Measurements from ENCODE around the gene MYBPH.
A peak's percentile ranks its signal among the peaks of the same experiment; 100 is the strongest.

The MYBPH gene

DNA sequence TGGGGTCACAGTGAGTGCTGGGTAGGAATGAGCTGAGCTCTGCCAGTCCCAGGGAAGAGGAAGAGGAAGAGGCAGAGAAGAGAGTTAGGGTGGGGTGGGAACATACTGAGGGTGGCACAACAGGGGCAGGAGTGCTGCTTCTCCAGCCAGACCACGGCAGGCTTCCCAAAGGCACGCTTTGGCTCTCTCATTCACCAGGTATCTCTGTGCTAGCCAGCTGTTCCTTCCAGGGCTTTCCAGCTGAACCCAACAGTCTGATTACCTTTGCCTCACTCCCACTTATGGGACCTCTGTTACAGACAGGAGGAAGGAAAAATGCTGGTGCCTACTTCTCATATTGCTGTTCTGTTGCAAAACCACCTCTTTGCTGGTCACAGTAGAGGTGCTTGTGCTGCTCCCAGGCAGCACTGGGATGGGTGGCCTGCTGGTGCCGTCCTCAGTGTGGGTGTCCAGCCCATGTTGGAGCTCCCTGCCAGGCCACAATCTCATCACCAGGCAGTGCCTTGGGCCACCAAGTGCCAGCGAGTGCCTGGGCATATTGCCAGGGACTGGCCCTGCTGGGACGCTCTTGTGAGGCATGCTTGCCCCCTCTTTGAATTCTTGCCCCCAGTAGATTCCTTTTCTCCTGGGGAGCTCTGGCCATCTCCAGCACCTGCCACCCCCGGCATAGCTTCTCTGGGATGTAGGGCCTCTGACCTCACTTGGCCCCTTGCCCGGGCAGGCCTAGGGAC is 46.0 kb downstream of the MYBPH start:
- no peak for DNase-seq (ENCODE audit: low read depth)

DNA sequence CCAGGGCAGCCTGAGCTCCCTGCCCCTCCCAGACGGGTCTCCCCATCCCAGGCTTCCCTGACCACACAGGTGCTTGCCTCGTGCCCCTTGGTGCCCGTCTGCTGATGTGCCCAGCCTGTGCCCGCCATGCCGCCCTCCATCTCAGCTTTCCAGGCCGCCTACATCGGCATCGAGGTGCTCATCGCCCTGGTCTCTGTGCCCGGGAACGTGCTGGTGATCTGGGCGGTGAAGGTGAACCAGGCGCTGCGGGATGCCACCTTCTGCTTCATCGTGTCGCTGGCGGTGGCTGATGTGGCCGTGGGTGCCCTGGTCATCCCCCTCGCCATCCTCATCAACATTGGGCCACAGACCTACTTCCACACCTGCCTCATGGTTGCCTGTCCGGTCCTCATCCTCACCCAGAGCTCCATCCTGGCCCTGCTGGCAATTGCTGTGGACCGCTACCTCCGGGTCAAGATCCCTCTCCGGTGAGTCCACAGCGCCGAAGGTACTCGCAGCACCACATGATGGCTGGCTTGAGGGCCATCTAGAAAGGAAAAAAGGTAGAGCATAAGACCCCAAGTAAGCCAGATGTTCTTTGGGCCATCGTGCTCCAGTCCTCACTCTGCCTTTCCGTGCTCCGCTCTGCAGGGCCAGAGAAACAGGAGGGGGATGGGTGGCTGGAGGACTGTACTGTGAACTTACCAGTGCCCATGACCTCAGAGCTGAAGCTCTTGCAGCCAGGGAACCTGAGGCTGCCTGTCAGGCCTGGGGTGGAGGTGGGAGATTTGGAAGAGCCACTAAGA is 46.7 kb downstream of the MYBPH start:
- no peak for DNase-seq (ENCODE audit: low read depth)

DNA sequence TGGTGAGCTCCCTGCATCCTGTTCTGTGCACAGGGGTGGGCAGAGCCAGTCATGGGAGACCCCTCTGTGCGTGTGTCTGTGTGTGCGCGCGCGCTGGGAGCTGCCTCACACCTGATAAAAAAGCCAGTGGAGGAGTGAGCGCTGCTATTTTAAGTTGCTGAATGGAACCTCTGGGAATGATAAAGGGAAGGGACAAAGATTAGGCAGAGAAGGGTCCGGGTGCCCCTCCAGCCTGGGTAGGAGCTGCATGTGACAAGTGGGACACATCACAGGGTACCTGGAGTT is 47.3 kb downstream of the MYBPH start:
- DNase-seq (ENCODE audit: low read depth): no peak

DNA sequence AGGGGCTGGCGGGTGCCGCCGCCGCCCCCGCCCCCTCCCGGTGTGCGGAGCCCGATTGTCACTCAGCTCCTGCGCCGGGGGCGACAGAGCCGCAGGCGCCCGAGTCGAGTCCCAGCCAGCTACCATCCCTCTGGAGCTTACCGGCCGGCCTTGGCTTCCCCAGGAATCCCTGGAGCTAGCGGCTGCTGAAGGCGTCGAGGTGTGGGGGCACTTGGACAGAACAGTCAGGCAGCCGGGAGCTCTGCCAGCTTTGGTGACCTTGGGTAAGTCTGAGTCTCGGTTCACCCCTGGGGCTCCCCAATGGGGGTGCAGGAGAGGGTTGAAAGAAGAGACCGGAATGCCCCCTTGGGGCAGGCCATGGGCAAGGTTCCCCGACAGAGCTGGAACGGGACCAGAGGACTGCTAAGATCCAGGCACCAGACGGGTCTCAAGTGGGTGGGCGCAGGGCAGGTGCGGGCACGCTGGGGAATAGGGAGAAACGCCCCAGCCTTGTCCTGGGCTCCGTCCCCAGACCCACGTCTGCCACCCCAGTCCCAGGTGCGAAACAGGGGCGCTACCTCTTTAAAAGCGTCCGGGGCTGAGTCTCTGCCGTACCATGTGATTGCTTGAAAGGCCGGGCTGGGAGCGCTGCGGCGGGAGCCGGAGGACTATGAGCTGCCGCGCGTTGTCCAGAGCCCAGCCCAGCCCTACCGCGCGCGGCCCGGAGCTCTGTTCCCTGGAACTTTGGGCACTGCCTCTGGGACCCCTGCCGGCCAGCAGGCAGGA is 47.8 kb downstream of the MYBPH start, which contains the start of gene ADORA1:
TSS of gene ADORA1 (plus strand) at position 61 of the 765 bp plus-strand sequence. CDS start 1,116 bp downstream, outside the sequence.
- peak; percentile 60 for DNase-seq (ENCODE audit: low read depth)

DNA sequence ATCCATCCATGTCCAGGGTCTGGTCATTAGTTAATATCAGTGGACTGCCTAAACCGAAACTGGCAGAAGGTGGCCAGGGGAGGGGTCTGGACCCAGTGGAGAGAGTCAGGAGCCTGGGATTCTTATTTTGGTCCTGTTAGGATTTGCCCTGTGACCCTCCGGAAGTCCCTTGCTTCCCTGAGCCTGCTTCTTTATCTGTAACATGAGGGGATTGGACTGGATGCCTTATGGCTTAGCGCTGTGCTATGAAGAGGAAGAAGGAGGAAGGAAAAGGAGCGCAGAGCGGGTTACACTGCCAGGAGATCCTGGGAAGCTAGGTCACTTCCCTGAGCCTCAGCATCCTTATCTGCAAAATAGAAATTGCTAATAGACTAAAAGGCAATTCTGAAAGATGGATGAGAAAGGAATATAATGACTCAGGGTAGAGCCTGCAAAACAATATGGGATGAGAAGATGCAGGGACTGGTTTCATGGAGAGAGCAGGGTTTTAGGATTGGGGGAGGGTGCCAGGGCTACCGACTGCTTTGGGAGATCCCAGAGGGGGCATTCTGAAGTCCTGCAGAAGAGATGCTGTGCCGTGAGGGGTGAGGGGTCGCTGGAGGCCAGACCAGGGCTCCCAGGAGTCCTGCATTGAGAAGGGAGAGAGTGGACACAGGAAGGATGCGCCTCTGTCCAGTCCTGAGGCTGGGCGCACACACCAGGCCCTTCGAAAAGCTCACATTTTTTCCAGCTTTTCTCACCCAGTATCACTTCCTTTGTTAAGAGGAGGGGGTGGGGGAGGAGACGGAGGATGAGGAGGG is 48.6 kb downstream of the MYBPH start:
- peak; percentile 15 for DNase-seq (ENCODE audit: low read depth)

DNA sequence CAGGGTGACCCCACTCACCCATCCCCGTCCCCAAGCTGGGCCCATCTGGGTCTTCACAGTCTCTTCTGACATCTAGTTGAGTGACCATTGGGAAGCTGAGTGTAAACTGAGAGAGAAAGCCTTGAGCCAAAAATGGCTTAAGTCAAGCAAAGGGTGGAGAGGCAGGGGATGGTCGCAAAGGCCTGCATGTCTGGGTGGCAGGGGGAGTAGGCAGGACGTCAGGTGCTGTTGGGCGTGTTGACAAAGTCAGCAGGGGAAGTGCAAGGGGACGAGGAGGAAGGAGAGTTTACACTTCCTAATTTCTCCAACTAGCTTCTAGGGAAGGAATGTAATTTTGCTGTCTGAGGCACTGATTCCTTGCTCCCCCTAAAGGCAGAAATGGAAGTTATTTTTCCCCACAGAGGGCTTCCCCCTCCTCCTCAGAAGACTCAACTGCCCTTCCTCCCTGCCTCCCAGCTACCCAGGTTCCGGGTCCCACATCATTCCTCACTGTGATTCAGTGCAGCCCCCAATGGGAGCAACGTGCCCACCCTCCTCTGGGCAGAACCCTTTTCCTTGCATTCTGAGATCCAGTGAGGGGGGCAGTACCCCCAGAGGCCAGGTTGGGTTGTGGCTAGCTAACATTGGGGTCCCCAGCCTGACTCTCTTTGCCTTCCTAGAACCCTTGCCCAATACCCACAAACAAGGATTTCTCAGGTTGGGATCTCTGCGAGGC is 49.3 kb downstream of the MYBPH start:
- peak; percentile 46 for DNase-seq (ENCODE audit: low read depth)

DNA sequence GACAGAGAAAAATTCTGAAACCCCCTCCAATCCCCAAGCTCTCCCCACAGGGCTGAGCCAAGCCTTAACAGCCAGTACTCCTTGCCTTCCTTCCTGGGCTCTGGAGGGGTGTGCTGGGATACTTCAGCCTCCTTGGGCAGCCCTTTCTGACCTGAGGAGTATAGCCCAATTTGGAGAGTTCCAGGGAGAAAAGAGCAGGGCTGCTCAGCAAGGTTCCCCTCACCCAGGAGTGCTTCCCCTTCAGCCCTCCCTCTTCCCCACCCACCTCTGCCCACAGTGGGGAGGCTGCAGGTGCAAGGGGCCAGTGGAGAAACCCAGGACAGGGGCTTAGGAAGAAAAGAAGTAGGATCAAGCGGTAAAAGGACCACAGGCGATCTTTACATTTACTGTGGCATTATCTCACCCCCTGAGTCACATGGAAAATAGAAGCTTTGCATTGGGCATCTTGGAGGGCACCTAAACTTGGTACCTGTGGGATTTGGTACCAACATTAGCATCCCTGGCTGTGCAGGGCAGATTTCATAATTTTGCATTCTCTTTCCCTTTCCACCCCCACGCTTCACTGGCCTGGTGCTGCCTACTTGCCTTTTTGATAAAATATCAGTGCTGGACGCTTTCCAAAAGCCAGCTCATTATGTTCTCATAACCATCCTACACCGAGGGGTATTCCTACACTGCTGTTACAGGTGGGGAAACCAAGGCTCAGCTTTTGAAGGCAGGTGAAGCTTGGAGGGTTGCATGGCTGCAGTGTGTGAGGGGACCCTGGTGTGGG is 50.9 kb downstream of the MYBPH start:
- peak; percentile 52 for DNase-seq (ENCODE audit: low read depth)

DNA sequence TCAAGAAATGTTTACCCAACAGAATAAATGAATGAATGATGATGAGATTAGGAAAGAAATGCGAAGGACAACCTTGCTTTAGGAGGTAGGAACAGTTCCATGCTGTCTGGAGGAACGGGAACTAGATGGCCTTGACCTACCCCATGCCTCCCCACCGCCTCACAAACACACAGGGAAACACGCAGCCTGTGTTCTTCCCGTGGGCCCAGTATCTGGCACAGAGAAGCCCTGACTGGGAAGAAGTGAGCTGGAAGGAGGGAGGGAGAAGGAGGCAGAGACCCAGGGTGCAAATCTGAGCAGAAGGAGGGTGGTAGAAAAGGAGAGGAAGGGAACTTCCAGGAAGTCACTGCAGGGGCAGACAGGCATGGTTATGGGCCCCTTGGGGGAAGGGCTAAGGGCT is 51.6 kb downstream of the MYBPH start:
- DNase-seq (ENCODE audit: low read depth): no peak

DNA sequence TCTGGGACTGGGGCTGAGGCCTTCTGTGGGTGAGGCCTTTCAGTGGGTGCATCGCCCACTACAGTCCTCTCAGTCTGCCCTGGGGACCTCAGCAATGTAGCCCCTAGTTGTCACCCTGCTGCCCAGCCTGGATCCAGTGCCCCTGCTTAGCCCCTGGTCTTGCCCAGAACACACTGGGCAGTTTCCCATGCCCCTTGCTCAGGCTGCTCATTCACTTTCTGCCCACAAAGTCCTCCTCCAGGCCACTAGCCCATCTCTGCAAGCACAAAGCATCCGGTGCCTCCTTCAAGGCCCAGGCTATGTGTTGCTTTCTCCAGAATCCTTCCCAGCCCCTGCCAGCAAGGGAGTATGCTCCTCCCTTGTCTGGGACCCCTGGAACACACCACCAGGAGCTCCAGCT is 53.5 kb downstream of the MYBPH start:
- DNase-seq (ENCODE audit: low read depth): no peak

DNA sequence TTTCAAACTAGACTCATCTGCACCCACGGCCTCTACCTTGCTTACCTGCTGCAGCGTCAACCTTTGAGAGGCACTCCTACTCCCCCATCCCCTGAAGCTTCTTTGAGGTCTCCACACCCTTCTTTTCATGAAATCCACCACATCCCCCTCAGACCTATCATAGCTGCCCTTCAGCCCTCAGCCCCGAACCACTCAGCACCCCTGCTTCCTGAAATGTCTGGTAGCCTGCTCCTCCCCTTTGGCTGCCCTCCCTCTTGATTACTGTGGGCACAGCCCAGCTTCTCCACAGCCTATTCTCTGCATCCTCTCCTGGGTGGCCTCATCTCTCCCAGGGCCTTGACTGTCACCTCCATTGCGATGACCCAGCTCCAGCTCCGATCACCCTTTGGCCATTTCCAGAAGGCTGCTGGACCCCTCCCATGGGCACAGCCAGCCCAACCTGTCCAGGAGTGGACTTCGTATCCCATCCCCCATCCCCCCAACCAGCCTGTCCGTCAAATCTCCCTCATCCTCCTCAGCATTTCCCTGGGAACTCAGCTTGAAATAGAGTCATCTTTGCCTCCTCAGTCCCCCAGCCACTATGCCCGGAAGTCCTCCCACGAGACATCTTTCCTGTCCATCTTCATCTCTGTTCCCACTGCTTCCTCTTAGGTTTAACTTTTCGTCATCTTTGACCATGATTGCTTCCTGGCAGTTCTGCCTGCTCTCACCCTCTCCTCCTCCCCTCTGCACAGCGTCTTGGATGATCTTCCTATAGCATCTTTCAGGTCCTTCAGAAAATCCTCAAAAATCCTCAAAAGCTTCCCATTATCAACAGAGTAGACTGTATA is 54.2 kb downstream of the MYBPH start:
- no peak for DNase-seq (ENCODE audit: low read depth)

DNA sequence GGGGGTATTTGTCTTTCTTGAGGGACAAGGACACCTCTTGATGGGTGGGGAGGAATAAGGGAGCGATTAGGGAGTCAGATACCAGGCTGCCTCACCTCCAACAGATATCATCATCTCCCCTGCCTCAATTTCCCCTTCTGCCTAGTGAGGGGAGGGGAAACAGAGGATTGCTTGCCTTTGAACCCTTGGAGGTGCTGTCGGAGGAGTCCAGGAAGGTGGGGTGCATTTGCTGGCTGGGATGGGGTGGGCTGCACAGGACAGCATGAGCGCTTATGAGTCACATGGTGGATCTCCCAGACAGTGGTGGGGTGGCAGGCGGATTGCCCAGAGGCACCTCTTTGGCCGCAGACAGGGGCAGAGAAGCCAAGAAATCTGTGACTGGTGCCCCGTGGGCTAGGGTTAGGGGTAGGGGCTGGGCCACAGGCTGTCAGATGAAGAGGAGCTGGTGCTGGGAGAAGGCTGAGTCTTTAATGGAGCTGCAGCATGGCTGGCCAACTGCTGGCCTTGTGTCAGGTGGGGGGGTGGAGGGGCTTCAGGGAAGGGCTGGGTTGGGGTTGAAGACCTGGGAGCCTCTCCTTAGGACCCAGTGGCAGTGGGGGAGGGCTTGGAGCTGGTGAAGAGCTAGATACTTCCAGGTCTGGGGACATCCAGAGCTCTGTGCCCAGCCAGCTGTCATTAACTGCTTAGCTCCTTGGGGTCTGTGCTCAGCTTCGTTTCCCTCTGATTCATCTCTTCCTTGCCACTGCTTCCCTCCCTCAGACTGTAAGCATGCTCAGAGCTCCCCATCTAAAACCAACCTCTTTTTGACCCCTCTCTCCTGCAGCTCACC is 55.1 kb downstream of the MYBPH start:
- no peak for DNase-seq (ENCODE audit: low read depth)
